Neural progenitor cell (in vitro differentiated cells): Measurements from ENCODE around the gene ARNT2.

Experiments used
- CTCF ChIP-seq: fragments of 200-600 bp; sonication (generic); IDR thresholded peaks from 2 replicates; pipeline ENCODE4 v1.5.1; 2017; ENCODE audit warnings: antibody characterized with exemption, mild to moderate bottlenecking
- EZH2 ChIP-seq: fragments of 200-600 bp; sonication (generic); IDR thresholded peaks from 2 replicates; pipeline ENCODE4 v1.6.1; 2017; ENCODE audit warnings: antibody characterized with exemption, mild to moderate bottlenecking, moderate library complexity
- EZH2phosphoT487 ChIP-seq: fragments of 200-600 bp; sonication (generic); IDR thresholded peaks from 2 replicates; pipeline ENCODE4 v1.6.1; 2017; ENCODE audit warnings: antibody characterized with exemption

- TF ChIP-seq CTCF: no peak
- no peak for TF ChIP-seq EZH2phosphoT487
- TF ChIP-seq EZH2: no peak
These were observed 174.7 kb downstream of the ARNT2 start for GRCh38 chr15:80578871-80579270.
